LNCAP (cell line): ENCODE results near the gene CRISP3.

Experiments
- TF ChIP-seq, protein P1 (sequence below): fragments of 450-650 bp; IDR thresholded peaks from 2 replicates; pipeline ENCODE4 v1.5.1; 2017; ENCODE audit warnings: mild to moderate bottlenecking

Gene CRISP3

GRCh38 chr6:49772285-49772684 is 28.1 kb upstream of the CRISP3 start:
- TF ChIP-seq, protein P1, sequence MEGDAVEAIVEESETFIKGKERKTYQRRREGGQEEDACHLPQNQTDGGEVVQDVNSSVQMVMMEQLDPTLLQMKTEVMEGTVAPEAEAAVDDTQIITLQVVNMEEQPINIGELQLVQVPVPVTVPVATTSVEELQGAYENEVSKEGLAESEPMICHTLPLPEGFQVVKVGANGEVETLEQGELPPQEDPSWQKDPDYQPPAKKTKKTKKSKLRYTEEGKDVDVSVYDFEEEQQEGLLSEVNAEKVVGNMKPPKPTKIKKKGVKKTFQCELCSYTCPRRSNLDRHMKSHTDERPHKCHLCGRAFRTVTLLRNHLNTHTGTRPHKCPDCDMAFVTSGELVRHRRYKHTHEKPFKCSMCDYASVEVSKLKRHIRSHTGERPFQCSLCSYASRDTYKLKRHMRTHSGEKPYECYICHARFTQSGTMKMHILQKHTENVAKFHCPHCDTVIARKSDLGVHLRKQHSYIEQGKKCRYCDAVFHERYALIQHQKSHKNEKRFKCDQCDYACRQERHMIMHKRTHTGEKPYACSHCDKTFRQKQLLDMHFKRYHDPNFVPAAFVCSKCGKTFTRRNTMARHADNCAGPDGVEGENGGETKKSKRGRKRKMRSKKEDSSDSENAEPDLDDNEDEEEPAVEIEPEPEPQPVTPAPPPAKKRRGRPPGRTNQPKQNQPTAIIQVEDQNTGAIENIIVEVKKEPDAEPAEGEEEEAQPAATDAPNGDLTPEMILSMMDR, result no peak

- TF ChIP-seq, protein P1, result no peak
Measured at GRCh38 chr6:49766762-49767161, 22.6 kb upstream of the CRISP3 start.

DNA sequence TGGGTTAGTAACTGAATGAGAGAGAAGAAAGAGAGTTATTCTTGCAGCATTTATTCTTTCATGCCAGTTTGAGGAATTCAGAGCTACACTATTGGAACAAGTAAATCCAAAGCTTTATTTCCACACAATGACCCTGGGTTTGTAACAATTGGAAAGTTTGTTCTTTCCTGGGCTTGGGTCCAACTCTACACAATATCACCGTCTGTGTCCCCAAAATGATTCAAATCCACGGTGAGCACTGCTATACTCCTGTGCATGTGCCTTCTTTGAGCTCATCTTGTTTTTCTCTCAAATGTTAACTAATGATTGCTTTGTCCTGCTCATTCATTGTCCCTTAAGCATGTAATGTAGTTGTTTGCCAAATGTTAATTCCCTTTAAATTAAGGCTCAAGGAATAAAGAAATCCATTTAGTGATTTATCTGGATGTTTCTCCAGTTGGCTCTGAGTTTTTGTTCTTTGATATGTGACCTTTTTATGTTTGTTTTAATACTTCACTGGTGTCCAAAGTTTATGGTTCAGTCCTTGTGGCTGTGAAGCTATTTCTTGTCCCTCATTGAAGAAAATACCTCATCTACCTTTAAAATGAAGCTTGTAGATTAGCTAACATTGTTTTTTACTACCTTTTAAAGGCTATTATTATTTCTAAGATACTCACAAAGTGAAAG is 20.5 kb upstream of the CRISP3 start:
- TF ChIP-seq, protein P1, result no peak

DNA sequence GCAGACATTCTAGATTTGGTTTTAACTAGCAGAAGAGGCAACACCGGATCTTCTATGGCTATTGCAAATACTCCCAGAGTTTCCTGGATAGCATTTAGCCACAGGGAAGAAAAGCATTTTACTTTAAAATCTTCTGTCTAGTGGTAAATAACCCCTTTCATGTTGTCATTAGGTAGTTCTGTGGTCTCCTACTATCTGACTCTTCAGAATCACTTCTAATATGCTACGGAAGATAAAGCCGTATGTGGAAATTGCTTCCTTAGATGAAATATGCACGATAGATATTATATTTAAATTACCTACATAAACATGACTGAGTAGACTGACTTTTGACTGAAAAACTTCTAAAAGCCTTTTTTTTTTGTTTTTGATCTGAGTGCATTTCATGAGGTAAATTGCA is 759 bp downstream of the CRISP3 start:
- TF ChIP-seq, protein P1, result no peak

DNA sequence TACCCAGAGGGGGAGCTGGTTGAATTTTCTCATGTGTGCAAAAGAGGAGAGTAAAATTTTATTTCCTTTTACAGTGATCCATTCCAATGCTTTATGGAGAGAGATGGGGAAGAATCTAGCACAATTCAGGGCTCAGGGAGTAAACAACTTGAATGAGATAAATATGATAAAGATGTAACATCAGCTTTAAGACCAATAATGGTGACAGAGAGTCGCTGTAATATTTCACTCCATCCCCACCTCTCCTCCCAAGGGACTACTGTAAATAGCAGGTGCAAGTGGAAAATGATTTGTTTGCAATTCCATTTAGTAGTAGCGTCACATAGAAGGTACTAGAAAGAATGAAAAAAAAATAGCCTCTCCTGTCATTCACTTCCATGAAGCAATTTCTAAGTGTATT is 4.8 kb downstream of the CRISP3 start:
- TF ChIP-seq, protein P1, result no peak

DNA sequence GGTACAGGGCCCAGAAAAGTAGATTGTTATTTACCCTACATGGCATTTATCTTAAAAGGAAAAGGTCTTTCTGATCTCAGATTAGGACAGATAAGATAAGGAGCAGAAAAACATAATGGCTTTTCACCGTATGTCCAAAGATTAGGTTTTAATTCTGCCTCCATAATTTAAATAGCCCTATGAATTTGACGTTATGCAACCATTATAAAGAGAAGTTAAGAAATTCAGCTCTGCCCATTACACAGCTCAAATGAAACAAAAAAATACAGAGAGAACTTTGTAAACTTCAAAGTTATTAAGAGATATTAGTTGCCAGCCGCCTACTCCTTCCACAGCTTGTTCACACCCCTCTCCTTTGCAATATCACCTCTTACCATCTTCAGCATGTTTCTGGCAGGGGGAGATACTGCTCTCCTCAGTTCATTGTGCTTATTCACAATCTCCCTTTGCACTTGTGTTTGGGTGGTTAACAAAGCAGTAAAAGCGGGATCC is 8.1 kb downstream of the CRISP3 start:
- TF ChIP-seq, protein P1, result no peak

- TF ChIP-seq, protein P1, result no peak
Measured at GRCh38 chr6:49733680-49734079, 10.5 kb downstream of the CRISP3 start.

GRCh38 chr6:49732781-49733180 is 11.4 kb downstream of the CRISP3 start:
- TF ChIP-seq, protein P1, result no peak
